SU-DHL-6 (cell line): Measurements from ENCODE around the gene SNED1.

ENCODE experiments used
- EZH2phosphoT487 ChIP-seq: fragments of 200-600 bp; sonication (generic), shearing (Covaris generic); conservative IDR thresholded peaks from 2 replicates; pipeline ENCODE4 v1.6.1; 2018; ENCODE audit warnings: mild to moderate bottlenecking, antibody characterized with exemption, low read length, moderate library complexity, mixed read lengths
- TF ChIP-seq, protein P1 (sequence below): fragments of 200-600 bp; sonication (generic); IDR thresholded peaks from one replicate; pipeline ENCODE4 v1.5.1; 2017; ENCODE audit warnings: antibody characterized with exemption, mild to moderate bottlenecking, low read length, moderate library complexity; ENCODE audit not compliant: insufficient read depth, poor library complexity, severe bottlenecking

DNA sequence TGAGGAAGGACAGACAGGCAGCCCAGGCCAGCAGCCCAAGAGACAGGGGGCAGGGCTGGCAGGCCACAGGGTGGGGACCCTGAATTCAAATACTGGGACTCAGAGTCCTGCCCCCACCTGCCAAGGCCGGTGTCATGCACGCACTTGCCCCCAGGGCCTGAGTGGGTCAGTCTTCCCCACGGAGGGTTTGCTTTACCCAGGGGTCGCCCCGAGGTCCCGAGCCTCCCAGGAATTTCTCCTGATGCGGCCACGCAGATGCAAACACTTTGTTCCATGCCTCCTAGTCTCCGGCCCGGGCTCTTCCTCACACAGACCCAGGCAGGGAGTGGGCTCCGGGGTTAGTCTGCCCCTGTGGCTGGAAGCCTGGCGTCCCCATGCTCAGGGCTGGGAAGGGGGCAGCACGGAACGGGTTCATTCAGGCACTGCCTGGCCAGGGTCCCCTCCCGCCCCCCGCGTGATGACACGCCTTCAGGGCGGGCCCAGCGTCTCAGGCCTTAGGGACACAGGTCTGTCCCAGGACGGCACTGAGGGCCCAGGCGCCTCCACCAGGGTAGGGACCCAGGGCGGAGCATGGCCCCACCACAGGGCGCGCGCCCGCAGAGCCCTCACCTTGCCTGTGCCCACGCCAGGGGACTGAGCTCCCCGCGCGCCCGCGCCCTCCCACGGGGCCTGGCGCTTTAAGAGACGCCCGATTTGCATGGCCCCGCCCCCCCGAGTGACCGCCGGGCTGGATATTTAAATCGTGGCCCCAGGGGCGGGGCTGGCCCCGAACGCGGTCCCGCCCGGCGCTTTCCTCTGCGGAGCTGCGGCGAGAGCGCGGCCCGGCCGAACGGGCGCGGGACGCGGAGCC is at the start of gene SNED1:
- TF ChIP-seq, protein P1, sequence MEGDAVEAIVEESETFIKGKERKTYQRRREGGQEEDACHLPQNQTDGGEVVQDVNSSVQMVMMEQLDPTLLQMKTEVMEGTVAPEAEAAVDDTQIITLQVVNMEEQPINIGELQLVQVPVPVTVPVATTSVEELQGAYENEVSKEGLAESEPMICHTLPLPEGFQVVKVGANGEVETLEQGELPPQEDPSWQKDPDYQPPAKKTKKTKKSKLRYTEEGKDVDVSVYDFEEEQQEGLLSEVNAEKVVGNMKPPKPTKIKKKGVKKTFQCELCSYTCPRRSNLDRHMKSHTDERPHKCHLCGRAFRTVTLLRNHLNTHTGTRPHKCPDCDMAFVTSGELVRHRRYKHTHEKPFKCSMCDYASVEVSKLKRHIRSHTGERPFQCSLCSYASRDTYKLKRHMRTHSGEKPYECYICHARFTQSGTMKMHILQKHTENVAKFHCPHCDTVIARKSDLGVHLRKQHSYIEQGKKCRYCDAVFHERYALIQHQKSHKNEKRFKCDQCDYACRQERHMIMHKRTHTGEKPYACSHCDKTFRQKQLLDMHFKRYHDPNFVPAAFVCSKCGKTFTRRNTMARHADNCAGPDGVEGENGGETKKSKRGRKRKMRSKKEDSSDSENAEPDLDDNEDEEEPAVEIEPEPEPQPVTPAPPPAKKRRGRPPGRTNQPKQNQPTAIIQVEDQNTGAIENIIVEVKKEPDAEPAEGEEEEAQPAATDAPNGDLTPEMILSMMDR: no peak
- TF ChIP-seq EZH2phosphoT487: no peak
